OCI-LY3 (cell line): ENCODE measurements around the gene MED13.

Source experiments
- H2AFZ ChIP-seq: fragments of 200-600, 300-600 bp; shearing (Covaris generic); 2 replicates; pipeline ENCODE4 v1.6.0; 2014; ENCODE audit warnings: antibody characterized with exemption, low read depth, low read length
- H3K27ac ChIP-seq: fragments of 200-600, 300-600 bp; sonication (generic); 2 replicates; pipeline ENCODE4 v1.5.1; 2014; ENCODE audit warnings: mild to moderate bottlenecking, low read length, moderate library complexity, mixed read lengths
- H3K27me3 ChIP-seq: fragments of 200-600, 300-600 bp; sonication (generic); 2 replicates; pipeline ENCODE4 v1.6.1; 2014; ENCODE audit warnings: low read depth, low read length, mixed read lengths
- H3K36me3 ChIP-seq: fragments of 200-600, 300-600 bp; sonication (generic); replicated peaks from 2 replicates; pipeline ENCODE3; 2014; ENCODE audit warnings: low read depth, low read length, mixed read lengths
- H3K4me1 ChIP-seq: fragments of 300-600, 200-600 bp; sonication (generic); 2 replicates; pipeline ENCODE4 v1.6.1; 2014; ENCODE audit warnings: low read length, mixed read lengths
- H3K4me2 ChIP-seq: fragments of 200-600, 300-600 bp; sonication (generic); 2 replicates; pipeline ENCODE4 v1.6.1; 2014; ENCODE audit warnings: low read length, mixed read lengths
- H3K4me3 ChIP-seq: fragments of 300-600, 200-600 bp; sonication (generic); 2 replicates; pipeline ENCODE4 v1.5.1; 2014; ENCODE audit warnings: antibody characterized with exemption, mild to moderate bottlenecking, low read length, moderate library complexity
- H3K79me2 ChIP-seq: fragments of 300-600, 200-600 bp; shearing (Covaris generic); 2 replicates; pipeline ENCODE4 v1.6.1; 2014; ENCODE audit warnings: mild to moderate bottlenecking, low read length, mixed read lengths
- H3K9ac ChIP-seq: fragments of 300-600, 200-600 bp; shearing (Covaris generic); 2 replicates; pipeline ENCODE4 v1.6.0; 2014; ENCODE audit warnings: mild to moderate bottlenecking, low read length, moderate library complexity
- H3K9me3 ChIP-seq: fragments of 200-600, 300-600 bp; shearing (Covaris generic); 2 replicates; pipeline ENCODE4 v1.6.1; 2014; ENCODE audit warnings: low read length, mixed read lengths; ENCODE audit not compliant: insufficient read depth
- H4K20me1 ChIP-seq: fragments of 200-600, 300-600 bp; sonication (generic); 2 replicates; pipeline ENCODE4 v1.6.1; 2016; ENCODE audit warnings: low read length, mixed read lengths; ENCODE audit not compliant: insufficient read depth
- EZH2phosphoT487 ChIP-seq: fragments of 200-600 bp; shearing (Covaris generic); IDR thresholded peaks from 2 replicates; pipeline ENCODE4 v1.6.1; 2018; ENCODE audit warnings: antibody characterized with exemption, mixed run types, low read depth
- TF ChIP-seq, protein P1 (sequence below): fragments of 200-600, 300-600 bp; sonication (generic); IDR thresholded peaks from 2 replicates; pipeline ENCODE4 v1.5.1; 2014; ENCODE audit warnings: antibody characterized with exemption, low read length, low read depth

The MED13 gene

DNA sequence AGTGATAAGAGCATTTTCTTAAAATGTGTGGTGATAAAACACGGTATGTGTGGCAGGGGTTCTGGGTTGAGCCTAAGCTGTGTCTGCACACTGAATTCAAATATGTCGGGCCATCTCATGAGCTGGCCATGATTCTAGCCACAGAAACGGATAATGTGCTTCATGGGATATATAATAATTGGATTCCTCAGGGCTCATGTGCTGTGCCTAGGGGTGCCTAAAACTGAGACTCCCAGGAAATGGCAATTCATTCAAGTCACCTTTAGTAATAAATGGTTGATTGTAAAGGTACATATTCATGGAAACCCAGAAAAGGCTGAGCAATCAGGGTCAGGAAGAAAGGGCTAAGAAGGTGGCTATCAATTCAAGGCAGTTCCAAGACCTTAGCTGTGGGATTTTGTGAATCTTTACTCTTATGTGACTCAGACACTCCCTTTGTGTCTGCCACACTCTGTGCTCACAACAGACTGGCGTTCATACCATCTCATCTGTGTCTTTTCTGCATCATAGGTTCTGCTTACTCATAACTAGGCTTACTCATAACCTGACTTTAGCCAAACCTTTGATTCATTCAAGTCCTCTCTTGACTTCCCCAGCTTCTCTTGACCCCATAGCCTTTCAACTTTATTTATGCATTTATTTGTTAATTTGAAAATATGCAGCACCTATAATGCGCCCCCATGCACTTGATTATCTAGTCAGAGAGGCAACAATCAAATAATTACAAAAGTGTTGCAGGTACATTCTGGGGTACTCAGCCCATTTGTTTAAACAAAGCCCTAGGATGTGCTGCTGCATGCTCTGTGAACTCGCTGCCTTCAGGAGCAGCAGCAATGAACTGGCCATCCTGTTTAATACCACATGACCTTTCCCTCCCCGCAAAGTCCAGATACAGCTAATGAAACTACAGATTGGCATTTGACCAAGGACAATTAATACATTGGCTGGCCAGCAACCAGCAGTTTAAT, 28.4 kb upstream of the MED13 start:
- H3K9ac ChIP-seq, result peak overlapping the region; percentile 24; the same call in 1 of the 2 replicates

DNA sequence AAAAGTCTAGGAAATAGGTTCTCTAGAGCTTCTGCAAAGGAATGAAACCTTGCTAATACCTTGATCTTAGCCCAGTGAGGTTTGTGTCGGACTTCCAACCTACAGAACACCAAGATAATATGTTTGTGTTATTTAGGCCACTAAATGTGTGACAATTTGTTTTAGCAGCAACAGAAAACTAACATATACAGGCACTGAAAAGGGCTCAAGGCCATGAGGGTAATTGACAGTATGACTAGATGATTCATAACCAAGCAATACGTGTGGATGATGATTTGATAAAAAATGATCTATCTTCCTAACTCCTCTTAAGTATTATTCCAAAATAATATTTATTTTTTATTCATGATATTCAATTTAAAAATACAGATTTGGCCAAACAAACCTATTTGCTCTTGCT, 27.7 kb upstream of the MED13 start:
- no peaks in the 10 kb centered on the region for H3K36me3 ChIP-seq
- no peaks in the 10 kb centered on the region for H4K20me1 ChIP-seq
- H3K4me1 ChIP-seq, result peaks cover 35% of the 10 kb centered on the region
- 0 out of 2 replicates have a peak overlapping the region, but pooled peaks have one; percentile 24 for H3K9ac ChIP-seq
- H2AFZ ChIP-seq, result no peak overlapping the region
- no peaks in the 10 kb centered on the region for H3K79me2 ChIP-seq
- H3K9me3 ChIP-seq, result no peaks in the 10 kb centered on the region
- no peak overlapping the region for H3K27ac ChIP-seq
- no peak for TF ChIP-seq EZH2phosphoT487
- TF ChIP-seq, protein P1, sequence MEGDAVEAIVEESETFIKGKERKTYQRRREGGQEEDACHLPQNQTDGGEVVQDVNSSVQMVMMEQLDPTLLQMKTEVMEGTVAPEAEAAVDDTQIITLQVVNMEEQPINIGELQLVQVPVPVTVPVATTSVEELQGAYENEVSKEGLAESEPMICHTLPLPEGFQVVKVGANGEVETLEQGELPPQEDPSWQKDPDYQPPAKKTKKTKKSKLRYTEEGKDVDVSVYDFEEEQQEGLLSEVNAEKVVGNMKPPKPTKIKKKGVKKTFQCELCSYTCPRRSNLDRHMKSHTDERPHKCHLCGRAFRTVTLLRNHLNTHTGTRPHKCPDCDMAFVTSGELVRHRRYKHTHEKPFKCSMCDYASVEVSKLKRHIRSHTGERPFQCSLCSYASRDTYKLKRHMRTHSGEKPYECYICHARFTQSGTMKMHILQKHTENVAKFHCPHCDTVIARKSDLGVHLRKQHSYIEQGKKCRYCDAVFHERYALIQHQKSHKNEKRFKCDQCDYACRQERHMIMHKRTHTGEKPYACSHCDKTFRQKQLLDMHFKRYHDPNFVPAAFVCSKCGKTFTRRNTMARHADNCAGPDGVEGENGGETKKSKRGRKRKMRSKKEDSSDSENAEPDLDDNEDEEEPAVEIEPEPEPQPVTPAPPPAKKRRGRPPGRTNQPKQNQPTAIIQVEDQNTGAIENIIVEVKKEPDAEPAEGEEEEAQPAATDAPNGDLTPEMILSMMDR, result no peak
- H3K27me3 ChIP-seq, result peaks cover 12% of the 10 kb centered on the region; the same call in 1 of the 2 replicates
- H3K4me3 ChIP-seq, result no peak overlapping the region
- peak overlapping the region; percentile 75 for H3K4me2 ChIP-seq

More for the DNA sequence above, 28.4 kb upstream of the MED13 start:
- Histone ChIP-seq H3K27ac (peak overlapping the region; percentile 39), H3K4me1 (peaks cover 41% of the 10 kb centered on the region), H2AFZ (no peak overlapping the region), H3K27me3 (peaks cover 12% of the 10 kb centered on the region; the same call in 1 of the 2 replicates), H4K20me1 (no peaks in the 10 kb centered on the region), H3K4me3 (peak overlapping the region; percentile 57), H3K79me2 (no peaks in the 10 kb centered on the region), H3K36me3 (no peaks in the 10 kb centered on the region), H3K9me3 (no peaks in the 10 kb centered on the region), H3K4me2 (peak overlapping the region; percentile 75)
- TF ChIP-seq, protein P1, result no peak
- TF ChIP-seq EZH2phosphoT487, result no peak

DNA sequence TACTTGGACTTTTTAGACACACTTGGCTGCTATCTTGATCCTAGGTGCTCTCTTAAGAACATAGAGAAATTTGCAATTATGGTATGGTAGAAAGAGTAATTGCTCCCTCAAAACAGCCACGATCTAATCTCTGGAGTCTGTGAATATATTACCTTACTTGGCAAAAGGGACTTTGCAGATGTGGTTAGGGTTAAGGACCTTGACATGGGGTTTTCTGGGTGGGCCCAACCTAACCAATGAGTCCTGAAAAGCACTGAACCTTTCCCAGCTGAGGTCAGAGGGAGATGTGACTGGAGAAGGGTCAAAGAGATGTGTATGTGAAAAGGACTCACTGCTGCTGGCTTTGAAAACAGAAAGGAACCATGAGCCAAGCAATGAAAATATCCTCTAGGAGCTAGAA, 26.7 kb upstream of the MED13 start:
- no peak overlapping the region for H3K4me3 ChIP-seq
- peaks cover 20% of the 10 kb centered on the region; the same call in 1 of the 2 replicates for H3K27me3 ChIP-seq
- no peaks in the 10 kb centered on the region for H3K79me2 ChIP-seq
- no peaks in the 10 kb centered on the region for H3K36me3 ChIP-seq
- H3K4me1 ChIP-seq, result peaks cover 26% of the 10 kb centered on the region
- H3K9ac ChIP-seq, result no peak overlapping the region
- no peaks in the 10 kb centered on the region for H3K9me3 ChIP-seq
- no peak overlapping the region for H3K27ac ChIP-seq
- H4K20me1 ChIP-seq, result no peaks in the 10 kb centered on the region
- H2AFZ ChIP-seq, result no peak overlapping the region
- no peak overlapping the region for H3K4me2 ChIP-seq
- TF ChIP-seq EZH2phosphoT487, result no peak
- TF ChIP-seq, protein P1, result no peak

DNA sequence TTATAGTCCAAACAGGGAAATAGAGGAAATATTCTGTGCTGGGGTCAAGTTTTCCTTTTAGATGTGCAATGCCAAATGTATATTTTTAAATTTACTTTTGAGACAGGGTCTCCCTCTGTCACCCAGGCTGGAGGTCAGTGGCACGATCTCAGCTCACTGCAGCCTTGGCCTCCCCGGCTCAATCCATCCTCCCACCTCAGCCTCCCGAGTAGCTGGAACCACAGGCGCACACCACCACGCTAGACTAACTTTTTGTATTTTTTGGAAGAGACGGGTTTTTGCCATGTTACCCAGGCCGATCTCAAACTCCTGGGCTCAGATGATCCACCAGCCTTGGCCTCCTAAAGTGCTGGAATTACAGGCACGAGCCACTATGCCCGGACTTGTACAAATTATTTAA, 25.8 kb upstream of the MED13 start:
- no peak for TF ChIP-seq EZH2phosphoT487
- TF ChIP-seq, protein P1, result no peak
- Histone ChIP-seq H3K36me3 (no peaks in the 10 kb centered on the region), H2AFZ (no peak overlapping the region), H3K27ac (no peak overlapping the region), H3K27me3 (peaks cover 15% of the 10 kb centered on the region; the same call in 1 of the 2 replicates), H3K9me3 (no peaks in the 10 kb centered on the region), H3K4me2 (no peak overlapping the region), H4K20me1 (no peaks in the 10 kb centered on the region), H3K4me3 (no peak overlapping the region), H3K4me1 (peaks cover 26% of the 10 kb centered on the region), H3K9ac (no peak overlapping the region), H3K79me2 (no peaks in the 10 kb centered on the region)
